Type B pancreatic cell (in vitro differentiated cells): Measurements from ENCODE around the gene CDK14. TPM values are rescaled to one million over a fixed set of nuclear protein-coding genes. Genes with fewer than 3 reads are reported as not detected.

ENCODE experiments used
- DNase-seq: peaks from one replicate; pipeline ENCODE4 v3.0.0; 2021; ENCODE audit warnings: mixed read lengths; ENCODE audit not compliant: unreplicated experiment; ENCODE audit errors: extremely low spot score
- H3K27ac Mint-ChIP-seq: 2 replicates; pipeline ENCODE4 v1.8.0; 2021; ENCODE audit warnings: mild to moderate bottlenecking, mixed read lengths
- H3K27me3 Mint-ChIP-seq: 2 replicates; pipeline ENCODE4 v1.8.0; 2021; ENCODE audit warnings: mixed read lengths
- H3K36me3 Mint-ChIP-seq: 2 replicates; pipeline ENCODE4 v1.8.0; 2021; ENCODE audit warnings: mixed read lengths
- H3K4me1 Mint-ChIP-seq: one replicate; pipeline ENCODE4 v1.8.0; 2021; ENCODE audit warnings: mixed read lengths; ENCODE audit not compliant: unreplicated experiment
- H3K4me3 Mint-ChIP-seq: 2 replicates; pipeline ENCODE4 v1.8.0; 2021; ENCODE audit warnings: mild to moderate bottlenecking, mixed read lengths
- H3K9me3 Mint-ChIP-seq: 2 replicates; pipeline ENCODE4 v1.8.0; 2021; ENCODE audit warnings: mixed read lengths
- total RNA-seq: library from RNA; stranded (reverse); gene quantifications from 2 replicates; pipeline ENCODE4 v1.2.1, GENCODE V29; 2021; ENCODE audit warnings: low replicate concordance
- TF ChIP-seq, protein P1 (sequence below): fragments of 200-600 bp; sonication (generic); conservative IDR thresholded peaks from 2 replicates; pipeline ENCODE4 v1.5.0; 2021; ENCODE audit warnings: antibody characterized with exemption, mild to moderate bottlenecking

The CDK14 gene
- total RNA-seq, 1 donor from 2014 or later: 43.5 TPM

- no peaks in the 10 kb centered on the region for H3K27me3 Mint-ChIP-seq
- TF ChIP-seq, protein P1, sequence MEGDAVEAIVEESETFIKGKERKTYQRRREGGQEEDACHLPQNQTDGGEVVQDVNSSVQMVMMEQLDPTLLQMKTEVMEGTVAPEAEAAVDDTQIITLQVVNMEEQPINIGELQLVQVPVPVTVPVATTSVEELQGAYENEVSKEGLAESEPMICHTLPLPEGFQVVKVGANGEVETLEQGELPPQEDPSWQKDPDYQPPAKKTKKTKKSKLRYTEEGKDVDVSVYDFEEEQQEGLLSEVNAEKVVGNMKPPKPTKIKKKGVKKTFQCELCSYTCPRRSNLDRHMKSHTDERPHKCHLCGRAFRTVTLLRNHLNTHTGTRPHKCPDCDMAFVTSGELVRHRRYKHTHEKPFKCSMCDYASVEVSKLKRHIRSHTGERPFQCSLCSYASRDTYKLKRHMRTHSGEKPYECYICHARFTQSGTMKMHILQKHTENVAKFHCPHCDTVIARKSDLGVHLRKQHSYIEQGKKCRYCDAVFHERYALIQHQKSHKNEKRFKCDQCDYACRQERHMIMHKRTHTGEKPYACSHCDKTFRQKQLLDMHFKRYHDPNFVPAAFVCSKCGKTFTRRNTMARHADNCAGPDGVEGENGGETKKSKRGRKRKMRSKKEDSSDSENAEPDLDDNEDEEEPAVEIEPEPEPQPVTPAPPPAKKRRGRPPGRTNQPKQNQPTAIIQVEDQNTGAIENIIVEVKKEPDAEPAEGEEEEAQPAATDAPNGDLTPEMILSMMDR: no peak
- H3K27ac Mint-ChIP-seq: no peak overlapping the region
- no peaks in the 10 kb centered on the region for H3K4me1 Mint-ChIP-seq
- DNase-seq: no peak
- H3K36me3 Mint-ChIP-seq: no peaks in the 10 kb centered on the region
- H3K9me3 Mint-ChIP-seq: no peaks in the 10 kb centered on the region
- no peak overlapping the region for H3K4me3 Mint-ChIP-seq
These were observed 8.4 kb upstream of the CDK14 start for GRCh38 chr7:90587766-90588165.

GRCh38 chr7:90592033-90592432, 4.1 kb upstream of the CDK14 start:
- Mint-ChIP-seq H3K4me3 (no peak overlapping the region), H3K36me3 (no peaks in the 10 kb centered on the region), H3K27me3 (peaks cover 5% of the 10 kb centered on the region), H3K4me1 (peaks cover 11% of the 10 kb centered on the region), H3K27ac (no peak overlapping the region), H3K9me3 (no peaks in the 10 kb centered on the region)
- TF ChIP-seq, protein P1: no peak
- DNase-seq: no peak

GRCh38 chr7:90593205-90593604, 2.9 kb upstream of the CDK14 start:
- no peak for DNase-seq
- Mint-ChIP-seq H3K4me1 (peaks cover 19% of the 10 kb centered on the region), H3K27ac (no peak overlapping the region), H3K36me3 (no peaks in the 10 kb centered on the region), H3K9me3 (no peaks in the 10 kb centered on the region), H3K27me3 (peaks cover 7% of the 10 kb centered on the region), H3K4me3 (no peak overlapping the region)
- TF ChIP-seq, protein P1: no peak

- Mint-ChIP-seq H3K36me3 (no peaks in the 10 kb centered on the region), H3K4me1 (peaks cover 25% of the 10 kb centered on the region), H3K4me3 (peak overlapping the region; percentile 91), H3K27me3 (peaks cover 7% of the 10 kb centered on the region), H3K9me3 (no peaks in the 10 kb centered on the region), H3K27ac (peak overlapping the region; percentile 91)
- DNase-seq: no peak
- TF ChIP-seq, protein P1: no peak
These were observed 1.3 kb upstream of the CDK14 start for GRCh38 chr7:90594751-90595317.

DNA sequence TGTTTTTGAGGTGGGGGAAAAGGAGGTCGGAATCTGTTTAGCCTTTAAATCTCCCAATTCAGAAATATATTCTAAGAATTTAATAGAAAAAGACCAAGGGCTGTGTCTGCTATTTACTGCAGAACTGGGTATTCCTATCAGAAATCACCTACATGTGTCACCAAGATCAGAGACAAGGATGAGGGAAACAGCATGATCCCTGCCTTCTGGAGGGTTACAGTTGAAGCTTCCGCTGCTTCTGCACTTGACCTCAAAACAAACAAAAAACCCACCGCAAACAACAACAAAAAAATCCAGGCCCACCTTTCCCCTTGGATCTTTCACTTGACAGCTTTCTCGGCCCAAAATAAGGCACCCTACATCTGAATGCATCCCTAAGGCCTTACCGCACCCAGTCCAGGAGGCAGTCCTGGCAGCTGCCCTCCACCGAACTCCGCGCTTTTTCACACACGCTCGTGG, 750 bp upstream of the CDK14 start:
- H3K4me3 Mint-ChIP-seq: peak overlapping the region; percentile 91

More for the DNA sequence above, 750 bp upstream of the CDK14 start:
- Mint-ChIP-seq H3K4me1 (peaks cover 29% of the 10 kb centered on the region), H3K27me3 (peaks cover 7% of the 10 kb centered on the region), H3K36me3 (no peaks in the 10 kb centered on the region), H3K27ac (peak overlapping the region; percentile 91), H3K9me3 (no peaks in the 10 kb centered on the region)
- no peak for DNase-seq
- TF ChIP-seq, protein P1: no peak
